HFFc6 (cell line): ENCODE results near the gene ABCA9. TPM values are rescaled to one million over a fixed set of nuclear protein-coding genes. Genes with fewer than 3 reads are reported as not detected.

Experiments used
- DNase-seq: peaks from one replicate; pipeline ENCODE4 v3.0.0-alpha.2; 2018
- H3K27ac Mint-ChIP-seq: 2 replicates; pipeline ENCODE4 v1.8.0; 2020; ENCODE audit warnings: mild to moderate bottlenecking, mixed read lengths
- H3K27me3 Mint-ChIP-seq: 2 replicates; pipeline ENCODE4 v1.8.0; 2021; ENCODE audit warnings: mild to moderate bottlenecking, moderate library complexity, mixed read lengths; ENCODE audit not compliant: insufficient read depth
- H3K36me3 Mint-ChIP-seq: 2 replicates; pipeline ENCODE4 v1.8.0; 2021; ENCODE audit warnings: low read depth, mixed read lengths
- H3K4me1 Mint-ChIP-seq: 2 replicates; pipeline ENCODE4 v1.8.0; 2020; ENCODE audit warnings: low read depth, mixed read lengths
- H3K4me3 Mint-ChIP-seq: 2 replicates; pipeline ENCODE4 v1.8.0; 2020; ENCODE audit warnings: mild to moderate bottlenecking, moderate library complexity, mixed read lengths
- H3K9me3 Mint-ChIP-seq: 2 replicates; pipeline ENCODE4 v1.8.0; 2020; ENCODE audit warnings: mild to moderate bottlenecking, mixed read lengths
- total RNA-seq, 6 experiments: library from RNA; stranded (reverse); fragmentation: NEBNext Ultra II Directional; extraction: Animal tissue kit (Norgen Biotek cat#: 25700); gene quantifications; 2 replicates in 1 of 6; 3 replicates in 5 of 6; pipeline ENCODE4 v1.2.3, GENCODE V29; 2021
- TF ChIP-seq, protein P1 (sequence below): fragments of 200-600 bp; sonication (generic); IDR thresholded peaks from 2 replicates; pipeline ENCODE4 v1.5.0; 2021; ENCODE audit warnings: antibody characterized with exemption, mild to moderate bottlenecking

Gene ABCA9
- total RNA-seq, 6 experiments from 2014 or later = not detected

DNA sequence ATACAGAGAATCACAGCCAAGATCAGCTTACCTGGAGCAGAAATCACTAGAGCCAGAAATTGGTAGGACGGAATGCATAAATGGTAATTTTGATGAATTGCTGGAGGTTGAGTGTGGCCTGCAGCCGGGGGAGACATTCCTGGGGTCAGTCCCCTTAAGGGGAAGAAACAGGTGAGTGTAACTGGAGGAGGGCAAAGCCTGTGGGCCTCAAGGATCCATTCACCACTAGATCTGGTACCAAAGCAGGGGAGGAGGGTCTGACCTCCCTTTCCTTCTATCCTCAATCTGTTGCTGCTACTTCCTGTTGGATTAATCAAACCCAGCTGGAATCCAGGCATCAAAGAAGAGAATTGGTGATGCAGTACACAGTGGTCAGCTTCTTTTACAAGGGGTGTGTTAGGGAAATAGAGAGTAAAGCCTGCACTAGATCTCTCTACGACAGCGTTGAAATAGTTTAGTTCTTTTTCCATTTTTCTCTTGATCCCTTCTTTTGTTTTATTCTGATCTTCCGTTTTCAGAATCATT lies 8.6 kb upstream of the ABCA9 start:
- no peaks in the 10 kb centered on the region for H3K36me3 Mint-ChIP-seq
- no peak overlapping the region for H3K4me3 Mint-ChIP-seq
- DNase-seq = no peak
- TF ChIP-seq, protein P1, sequence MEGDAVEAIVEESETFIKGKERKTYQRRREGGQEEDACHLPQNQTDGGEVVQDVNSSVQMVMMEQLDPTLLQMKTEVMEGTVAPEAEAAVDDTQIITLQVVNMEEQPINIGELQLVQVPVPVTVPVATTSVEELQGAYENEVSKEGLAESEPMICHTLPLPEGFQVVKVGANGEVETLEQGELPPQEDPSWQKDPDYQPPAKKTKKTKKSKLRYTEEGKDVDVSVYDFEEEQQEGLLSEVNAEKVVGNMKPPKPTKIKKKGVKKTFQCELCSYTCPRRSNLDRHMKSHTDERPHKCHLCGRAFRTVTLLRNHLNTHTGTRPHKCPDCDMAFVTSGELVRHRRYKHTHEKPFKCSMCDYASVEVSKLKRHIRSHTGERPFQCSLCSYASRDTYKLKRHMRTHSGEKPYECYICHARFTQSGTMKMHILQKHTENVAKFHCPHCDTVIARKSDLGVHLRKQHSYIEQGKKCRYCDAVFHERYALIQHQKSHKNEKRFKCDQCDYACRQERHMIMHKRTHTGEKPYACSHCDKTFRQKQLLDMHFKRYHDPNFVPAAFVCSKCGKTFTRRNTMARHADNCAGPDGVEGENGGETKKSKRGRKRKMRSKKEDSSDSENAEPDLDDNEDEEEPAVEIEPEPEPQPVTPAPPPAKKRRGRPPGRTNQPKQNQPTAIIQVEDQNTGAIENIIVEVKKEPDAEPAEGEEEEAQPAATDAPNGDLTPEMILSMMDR = no peak
- H3K27ac Mint-ChIP-seq = no peak overlapping the region
- H3K27me3 Mint-ChIP-seq = no peaks in the 10 kb centered on the region; the same call in 1 of the 2 replicates
- peaks cover 32% of the 10 kb centered on the region for H3K9me3 Mint-ChIP-seq
- no peaks in the 10 kb centered on the region for H3K4me1 Mint-ChIP-seq

DNA sequence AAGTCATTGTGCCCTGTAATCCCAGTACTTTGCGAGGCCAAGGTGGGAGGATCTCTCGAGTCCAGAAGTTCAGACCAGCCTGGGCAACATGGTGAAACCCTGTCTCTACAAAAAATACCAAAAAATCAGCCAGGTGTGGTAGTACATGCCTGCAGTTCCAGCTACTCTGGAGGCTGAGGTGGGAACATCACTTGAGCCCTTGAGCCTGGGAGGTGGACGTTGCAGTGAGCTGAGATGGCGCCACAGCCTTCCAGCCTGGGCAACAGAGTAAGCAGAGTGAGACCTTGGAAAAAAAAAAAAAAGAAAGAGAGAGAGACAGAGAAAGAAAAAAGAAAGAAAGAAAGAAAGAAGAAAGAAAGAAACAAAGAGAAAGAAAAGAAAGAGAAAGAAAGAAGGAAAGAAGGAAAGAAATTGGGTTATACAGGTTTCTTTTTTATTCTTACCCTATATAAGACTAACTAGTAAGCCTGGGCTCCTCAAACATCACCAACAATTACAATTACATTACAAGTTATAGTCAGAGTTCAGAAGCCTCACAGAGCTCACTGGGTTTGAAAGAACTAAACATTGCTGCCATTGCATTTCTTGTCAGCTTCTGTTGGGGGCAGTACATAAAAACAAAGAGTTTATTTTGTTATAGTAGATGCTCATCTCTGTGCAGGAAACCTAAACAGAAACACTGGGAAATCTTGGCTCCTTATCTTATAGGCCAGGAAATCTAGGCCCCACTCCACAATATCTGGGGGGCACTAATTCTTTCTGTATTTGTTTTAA lies 6.7 kb upstream of the ABCA9 start:
- H3K4me1 Mint-ChIP-seq = no peaks in the 10 kb centered on the region
- no peaks in the 10 kb centered on the region for H3K36me3 Mint-ChIP-seq
- H3K27me3 Mint-ChIP-seq = no peaks in the 10 kb centered on the region; the same call in 1 of the 2 replicates
- no peak overlapping the region for H3K4me3 Mint-ChIP-seq
- peaks cover 39% of the 10 kb centered on the region for H3K9me3 Mint-ChIP-seq
- H3K27ac Mint-ChIP-seq = no peak overlapping the region
- TF ChIP-seq, protein P1 = no peak
- no peak for DNase-seq

DNA sequence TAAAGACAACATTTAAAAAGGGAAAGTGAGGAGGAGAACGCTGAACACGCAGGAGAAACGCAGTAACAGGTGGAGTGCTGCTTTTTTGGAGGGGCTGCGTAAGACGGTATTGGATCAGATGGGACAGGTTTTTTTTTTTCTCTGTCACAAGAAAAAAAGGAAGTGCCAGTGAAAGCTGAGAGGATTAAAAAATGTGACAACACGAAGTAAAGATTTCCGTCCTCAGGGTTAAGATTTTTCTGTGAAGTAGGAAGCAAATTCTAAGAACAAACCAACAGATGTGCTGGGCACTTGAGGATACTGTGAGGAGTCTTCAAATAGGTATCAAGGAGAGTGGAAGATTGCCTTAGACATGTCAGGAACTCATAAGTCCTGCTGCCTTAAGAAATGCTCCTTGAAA lies 5.8 kb upstream of the ABCA9 start:
- Mint-ChIP-seq H3K4me1 (no peaks in the 10 kb centered on the region), H3K36me3 (no peaks in the 10 kb centered on the region), H3K27me3 (no peaks in the 10 kb centered on the region; the same call in 1 of the 2 replicates), H3K9me3 (peaks cover 32% of the 10 kb centered on the region), H3K27ac (no peak overlapping the region), H3K4me3 (no peak overlapping the region)
- DNase-seq = no peak
- TF ChIP-seq, protein P1 = no peak

DNA sequence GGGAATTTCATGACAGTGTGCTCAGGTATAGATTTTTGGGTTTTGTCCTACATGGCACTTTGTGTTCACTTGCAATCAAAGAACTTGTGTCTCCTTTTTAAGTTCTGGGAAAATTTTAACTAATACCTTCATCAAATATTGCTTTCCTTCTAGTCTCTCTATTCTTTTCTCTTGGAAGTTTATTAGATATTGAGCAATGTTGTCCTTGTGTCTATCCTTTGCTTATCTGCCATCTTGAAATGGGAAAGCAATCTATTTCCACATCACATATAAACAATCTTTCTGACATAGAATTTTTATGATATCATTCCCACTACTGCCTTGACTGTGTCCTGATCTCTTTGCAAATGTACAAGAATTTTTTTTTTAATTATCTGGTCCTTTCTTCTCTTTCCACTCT lies 4.4 kb upstream of the ABCA9 start:
- TF ChIP-seq, protein P1 = no peak
- no peaks in the 10 kb centered on the region for H3K36me3 Mint-ChIP-seq
- no peak overlapping the region for H3K27ac Mint-ChIP-seq
- H3K4me1 Mint-ChIP-seq = no peaks in the 10 kb centered on the region
- no peak for DNase-seq
- H3K27me3 Mint-ChIP-seq = no peaks in the 10 kb centered on the region; the same call in 1 of the 2 replicates
- H3K4me3 Mint-ChIP-seq = no peak overlapping the region
- peaks cover 28% of the 10 kb centered on the region for H3K9me3 Mint-ChIP-seq

DNA sequence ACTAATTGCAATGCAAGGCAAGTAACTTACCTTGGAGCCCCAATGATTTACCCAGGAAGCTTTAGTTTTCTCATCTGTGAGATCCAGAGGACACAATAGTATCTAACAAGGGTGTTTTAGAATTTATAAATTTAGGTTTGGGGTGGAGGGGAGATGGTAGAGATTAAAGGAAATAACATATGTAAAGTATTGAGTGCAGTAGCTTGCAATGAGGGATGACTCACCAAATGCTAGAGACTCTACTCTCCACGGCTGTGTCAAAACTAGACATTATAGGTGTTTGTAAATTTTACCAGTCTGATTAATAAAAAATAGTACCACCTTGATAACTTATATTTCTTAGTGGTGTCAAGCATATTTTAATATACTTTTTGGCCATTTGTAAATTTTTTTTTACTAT lies 3.7 kb upstream of the ABCA9 start:
- DNase-seq = no peak
- no peak overlapping the region for H3K27ac Mint-ChIP-seq
- no peaks in the 10 kb centered on the region; the same call in 1 of the 2 replicates for H3K27me3 Mint-ChIP-seq
- TF ChIP-seq, protein P1 = no peak
- no peak overlapping the region for H3K4me3 Mint-ChIP-seq
- H3K9me3 Mint-ChIP-seq = peaks cover 28% of the 10 kb centered on the region
- no peaks in the 10 kb centered on the region for H3K36me3 Mint-ChIP-seq
- no peaks in the 10 kb centered on the region for H3K4me1 Mint-ChIP-seq
